ENCODE data around the gene ZFAND3.

The ZFAND3 gene

GRCh38 chr6:38157905-38158304 is 338.4 kb downstream of the ZFAND3 start:
- no peak for DNase-seq (ENCODE audit: low spot score)
- H3K4me3 ChIP-seq: no peak overlapping the region
- TF ChIP-seq CTCF (IDR thresholded peaks at IDR 0.05): no peak
- no peak overlapping the region for H3K27ac ChIP-seq

GRCh38 chr6:38158762-38159350 is 339.3 kb downstream of the ZFAND3 start:
- no peak for TF ChIP-seq CTCF (IDR thresholded peaks at IDR 0.05)
- no peak for DNase-seq (ENCODE audit: low spot score)
- Histone ChIP-seq H3K4me3 (no peak overlapping the region), H3K27ac (no peak overlapping the region)

GRCh38 chr6:38159596-38159995 is 340.1 kb downstream of the ZFAND3 start:
- TF ChIP-seq CTCF (IDR thresholded peaks at IDR 0.05): no peak
- no peak for DNase-seq (ENCODE audit: low spot score)
- H3K27ac ChIP-seq: no peak overlapping the region
- H3K4me3 ChIP-seq: no peak overlapping the region

GRCh38 chr6:38160831-38161230 is 341.3 kb downstream of the ZFAND3 start:
- H3K27ac ChIP-seq: no peak overlapping the region
- no peak for TF ChIP-seq CTCF (IDR thresholded peaks at IDR 0.05)
- no peak overlapping the region for H3K4me3 ChIP-seq
- DNase-seq (ENCODE audit: low spot score): no peak

GRCh38 chr6:38161331-38161730 is 341.8 kb downstream of the ZFAND3 start:
- no peak for TF ChIP-seq CTCF (IDR thresholded peaks at IDR 0.05)
- Histone ChIP-seq H3K4me3 (no peak overlapping the region), H3K27ac (no peak overlapping the region)
- no peak for DNase-seq (ENCODE audit: low spot score)

GRCh38 chr6:38161754-38162492 is 342.4 kb downstream of the ZFAND3 start:
- TF ChIP-seq CTCF (IDR thresholded peaks at IDR 0.05): no peak
- no peak for DNase-seq (ENCODE audit: low spot score)
- H3K27ac ChIP-seq: no peak overlapping the region
- no peak overlapping the region for H3K4me3 ChIP-seq
